Kidney (tissue), 14 donors: ENCODE results near the gene CGB8. TPM values are rescaled to one million over a fixed set of nuclear protein-coding genes. Genes with fewer than 3 reads are reported as not detected.
A peak's percentile ranks its signal among the peaks of the same experiment; 100 is the strongest.

Source experiments
- DNase-seq, 5 donors: peaks; one replicate each; pipeline ENCODE4 v3.0.0-alpha.2; 2013 to 2020
- FAIRE-seq: peaks from 2 replicates; lab custom pipeline; 2012; peaks lifted over from hg19 to GRCh38; lab: Jason Lieb, UNC
- H3K27ac ChIP-seq, 2 donors: one replicate each; pipeline ENCODE4 v1.7.0; 2013; ENCODE audit warnings: low read depth in 2 of 2, low read length in 2 of 2, inconsistent platforms in 1 of 2
- H3K27me3 ChIP-seq: one replicate; pipeline ENCODE4 v1.7.1; 2013; ENCODE audit warnings: low read length, inconsistent platforms; ENCODE audit not compliant: control insufficient read depth, insufficient read depth
- H3K36me3 ChIP-seq, 3 donors: one replicate each; pipeline versions ENCODE4 v1.7.0 to v1.7.1; 2013; ENCODE audit warnings: low read length in 3 of 3, control low read depth in 1 of 3, inconsistent platforms in 1 of 3; ENCODE audit not compliant: insufficient read depth in 3 of 3, control insufficient read depth in 2 of 3
- H3K4me1 ChIP-seq, 3 donors: one replicate each; pipeline versions ENCODE4 v1.7.0 to v1.7.1; 2013; ENCODE audit warnings: low read length in 3 of 3, inconsistent platforms in 1 of 3, low read depth in 1 of 3; ENCODE audit not compliant: control insufficient read depth in 2 of 3, insufficient read depth in 2 of 3
- H3K4me3 ChIP-seq, 3 donors: one replicate each; pipeline versions ENCODE4 v1.7.0 to v1.8.1; 2013; ENCODE audit warnings: low read length in 3 of 3, control low read depth in 1 of 3, inconsistent platforms in 1 of 3
- H3K9ac ChIP-seq, 3 donors: one replicate each; pipeline versions ENCODE4 v1.7.0 to v1.7.1; 2013; ENCODE audit warnings: low read length in 3 of 3, control low read depth in 1 of 3, inconsistent platforms in 1 of 3
- H3K9me3 ChIP-seq, 3 donors: one replicate each; pipeline versions ENCODE4 v1.7.0 to v1.7.1; 2013; ENCODE audit warnings: low read length in 3 of 3, control low read depth in 1 of 3, inconsistent platforms in 1 of 3; ENCODE audit not compliant: control insufficient read depth in 2 of 3, insufficient read depth in 1 of 3
- CTCF ChIP-seq: IDR thresholded peaks from 3 replicates; pipeline ENCODE4 v1.5.1; 2012; ENCODE audit warnings: mild to moderate bottlenecking, moderate library complexity, borderline replicate concordance; ENCODE audit not compliant: insufficient read depth; ENCODE audit errors: extremely low read depth
- intact Hi-C: fragments of 100-400 bp; cut with DNase I; formaldehyde crosslinking; loops from one replicate; pipeline ENCODE4 v1.11.1; 2022
- polyA plus RNA-seq: library from polyadenylated mRNA; stranded (reverse); fragments of 350-450 nt; fragmentation: Illumina TruSeq; extraction: RNeasy Lipid Tissue Mini Kit (QIAGEN cat#74804); gene quantifications from one replicate; pipeline ENCODE4 v1.2.3, GENCODE V29; 2014; ENCODE audit warnings: low read depth, low replicate concordance; ENCODE audit not compliant: insufficient read depth
- total RNA-seq: library from RNA; stranded (reverse); fragmentation: NEBNext Ultra II Directional; extraction: Animal tissue kit (Norgen Biotek cat#: 25700); gene quantifications from one replicate; pipeline ENCODE4 v1.2.1, GENCODE V29; 2021
- donor health status: control.
- donor health status: control.
- donor health status: control.
- donor health status: control.
- donor health status: control.
- donor health status: DM: yes; HTN: yes; CAD: no.
- donor health status: Normal renal cell carcinoma (clear cell type).

CGB8 gene
- total and polyA plus RNA-seq, 2 donors from 2014 or later, result not detected

DNA sequence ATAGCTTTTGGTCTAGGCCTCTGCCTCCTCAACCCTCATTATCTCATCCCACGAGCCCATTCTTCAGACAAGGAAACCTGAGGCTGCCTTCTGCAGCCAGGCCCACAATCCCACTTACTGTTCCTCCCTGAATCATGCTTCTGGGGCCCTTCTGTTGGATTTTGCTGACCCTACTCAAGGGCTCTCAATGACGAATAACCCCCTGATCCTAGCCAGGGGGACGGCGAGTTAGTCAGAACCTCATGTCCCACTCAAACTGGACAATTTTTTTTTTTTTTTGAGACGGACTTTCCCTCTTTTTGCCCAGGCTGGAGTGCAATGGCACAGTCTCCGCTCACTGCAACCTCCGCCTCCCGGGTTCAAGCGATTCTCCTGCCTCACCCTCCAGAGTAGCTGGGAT is 26.8 kb downstream of the CGB8 start:
- Histone ChIP-seq H3K4me3 (no peak overlapping the region), H3K9ac (no peak overlapping the region), H3K4me1 (peaks cover 0 to 6% (median 0%) of the 10 kb centered on the region in 3 donors), H3K27ac (no peak overlapping the region), H3K36me3 (no peaks in the 10 kb centered on the region), H3K27me3 (no peaks in the 10 kb centered on the region), H3K9me3 (no peaks in the 10 kb centered on the region)
- DNase-seq, result no peak
- intact Hi-C loops, result no loop called here
- no peak for TF ChIP-seq CTCF
- no peak for FAIRE-seq

GRCh38 chr19:49020931-49021895 is 27.7 kb downstream of the CGB8 start:
- intact Hi-C loops, result no loop called here

DNA sequence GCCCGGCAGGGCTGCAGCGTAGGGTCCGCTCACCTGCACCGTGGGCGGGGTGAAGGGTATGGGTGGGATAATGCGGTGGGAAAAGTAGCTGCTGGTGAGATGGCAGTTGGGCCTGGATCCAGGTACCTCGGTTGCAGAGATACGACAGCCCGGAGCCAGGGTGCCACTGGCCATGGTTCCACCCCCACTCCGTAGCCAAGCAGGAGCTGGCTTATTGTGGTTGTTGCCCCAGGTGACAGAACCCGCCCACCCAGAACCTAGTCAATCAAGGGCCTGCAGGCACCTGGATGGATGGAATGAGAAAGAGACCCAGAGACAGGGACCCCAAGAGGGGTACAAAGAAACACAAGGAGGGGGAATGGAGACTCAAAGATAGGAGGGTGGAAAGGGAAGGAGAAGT is 28.6 kb downstream of the CGB8 start:
- Histone ChIP-seq H3K4me1 (peaks cover 0 to 6% (median 0%) of the 10 kb centered on the region in 3 donors), H3K27ac (no peak overlapping the region), H3K36me3 (no peaks in the 10 kb centered on the region), H3K27me3 (no peaks in the 10 kb centered on the region), H3K4me3 (no peak overlapping the region), H3K9me3 (no peaks in the 10 kb centered on the region), H3K9ac (no peak overlapping the region)
- FAIRE-seq (no peak), DNase-seq (peak in 2 of 5 donors; percentile 8 to 38)
- intact Hi-C loops, result no loop called here
- TF ChIP-seq CTCF, result no peak

More at GRCh38 chr19:49020931-49021895, 27.7 kb downstream of the CGB8 start:
- Histone ChIP-seq H3K36me3 (no peaks in the 10 kb centered on the region), H3K27ac (no peak overlapping the region), H3K4me1 (peaks cover 0 to 6% (median 0%) of the 10 kb centered on the region in 3 donors), H3K9ac (no peak overlapping the region), H3K9me3 (no peaks in the 10 kb centered on the region), H3K4me3 (no peak overlapping the region), H3K27me3 (no peaks in the 10 kb centered on the region)
- peak in 4 of 5 donors; percentile 52 to 66 (median 57) for DNase-seq
- FAIRE-seq, result no peak
- TF ChIP-seq CTCF, result no peak
